Measurements from ENCODE around the gene CLEC16A. TPM values are rescaled to one million over a fixed set of nuclear protein-coding genes. Genes with fewer than 3 reads are reported as not detected.
A peak's percentile ranks its signal among the peaks of the same experiment; 100 is the strongest.

The CLEC16A gene
- total and polyA plus RNA-seq, 2 donors (not counting 1 experiment from before 2014, with no cell fraction given), result 21.9 to 79.5 TPM

GRCh38 chr16:11128211-11129141 lies 184.1 kb downstream of the CLEC16A start:
- WGBS (ENCODE audit: insufficient coverage), result 90% methylated on average over 8 of the region's 9 CpGs
- no peaks in the 10 kb centered on the region for H3K27me3 ChIP-seq (replicated peaks in 1 of 4; ENCODE audit: control extremely low read depth in 1 of 4, control insufficient read depth in 3 of 4, insufficient read depth in 4 of 4, low read length in 3 of 4)
- Mint-ChIP-seq H3K4me1 (peaks cover 7% of the 10 kb centered on the region), H3K4me3 (no peak overlapping the region), H3K27me3 (no peaks in the 10 kb centered on the region), H3K9me3 (ENCODE audit: insufficient read depth) (no peaks in the 10 kb centered on the region), H3K27ac (peak overlapping the region; percentile 11)
- peaks cover 10% of the 10 kb centered on the region for H4K20me1 ChIP-seq (ENCODE audit: control insufficient read depth, insufficient read depth, low read length, poor library complexity, severe bottlenecking)
- DNase-seq (no peak), ATAC-seq (ENCODE audit: low read depth) (no peak)
- H3K9ac ChIP-seq (ENCODE audit: low read length), result no peak overlapping the region
- no peak overlapping the region for H3K4me3 ChIP-seq (ENCODE audit: control extremely low read depth in 1 of 5, extremely low read depth in 1 of 5, insufficient read depth in 1 of 5, low read depth in 2 of 5, low read length in 4 of 5)
- CTCF ChIA-PET, result no interaction called here
- H3K4me2 ChIP-seq (replicated peaks; ENCODE audit: low read depth, low read length, poor library complexity, severe bottlenecking), result no peak overlapping the region
- no peak overlapping the region for H3K27ac ChIP-seq (ENCODE audit: low read length in 2 of 2)
- H3K79me2 ChIP-seq (ENCODE audit: control insufficient read depth, insufficient read depth, low read length), result no peaks in the 10 kb centered on the region
- POLR2A ChIA-PET, result no interaction called here
- TF ChIP-seq CTCF (IDR thresholded peaks at IDR 0.05), result no peak
- no peak for TF ChIP-seq EZH2 (IDR thresholded peaks at IDR 0.05; ENCODE audit: borderline replicate concordance, insufficient read depth, low read depth, low read length, poor library complexity, severe bottlenecking)
- H3K4me1 ChIP-seq (ENCODE audit: control insufficient read depth in 2 of 2, insufficient read depth in 2 of 2, low read length in 2 of 2), result no peaks in the 10 kb centered on the region
- peaks cover 0 to 60% of the 10 kb centered on the region in 2 experiments for H3K36me3 ChIP-seq (replicated peaks in 1 of 2; ENCODE audit: control extremely low read depth in 1 of 2, control insufficient read depth in 1 of 2, extremely low read depth in 1 of 2, insufficient read depth in 2 of 2, low read length in 1 of 2)
- intact Hi-C loops (cut with micrococcal nuclease), result no loop called here
- H2AFZ ChIP-seq (ENCODE audit: insufficient read depth, low read depth, low read length, poor library complexity, severe bottlenecking), result no peak overlapping the region
- no peaks in the 10 kb centered on the region for H3K9me3 ChIP-seq (ENCODE audit: control extremely low read depth in 1 of 3, control insufficient read depth in 2 of 3, insufficient read depth in 1 of 3, low read length in 2 of 3)

GRCh38 chr16:11129378-11129781 lies 185.0 kb downstream of the CLEC16A start:
- Mint-ChIP-seq H3K27me3 (no peaks in the 10 kb centered on the region), H3K9me3 (ENCODE audit: insufficient read depth) (no peaks in the 10 kb centered on the region), H3K4me1 (peaks cover 7% of the 10 kb centered on the region), H3K4me3 (no peak overlapping the region), H3K27ac (no peak overlapping the region)
- Histone ChIP-seq H3K9ac (ENCODE audit: low read length) (no peak overlapping the region), H3K4me2 (replicated peaks; ENCODE audit: low read depth, low read length, poor library complexity, severe bottlenecking) (no peak overlapping the region), H3K9me3 (ENCODE audit: control extremely low read depth in 1 of 3, control insufficient read depth in 2 of 3, insufficient read depth in 1 of 3, low read length in 2 of 3) (no peaks in the 10 kb centered on the region), H3K79me2 (ENCODE audit: control insufficient read depth, insufficient read depth, low read length) (no peaks in the 10 kb centered on the region), H4K20me1 (ENCODE audit: control insufficient read depth, insufficient read depth, low read length, poor library complexity, severe bottlenecking) (peaks cover 10% of the 10 kb centered on the region), H2AFZ (ENCODE audit: insufficient read depth, low read depth, low read length, poor library complexity, severe bottlenecking) (no peak overlapping the region), H3K4me3 (ENCODE audit: control extremely low read depth in 1 of 5, extremely low read depth in 1 of 5, insufficient read depth in 1 of 5, low read depth in 2 of 5, low read length in 4 of 5) (no peak overlapping the region), H3K27ac (ENCODE audit: low read length in 2 of 2) (no peak overlapping the region), H3K4me1 (ENCODE audit: control insufficient read depth in 2 of 2, insufficient read depth in 2 of 2, low read length in 2 of 2) (no peaks in the 10 kb centered on the region), H3K27me3 (replicated peaks in 1 of 4; ENCODE audit: control extremely low read depth in 1 of 4, control insufficient read depth in 3 of 4, insufficient read depth in 4 of 4, low read length in 3 of 4) (no peaks in the 10 kb centered on the region), H3K36me3 (replicated peaks in 1 of 2; ENCODE audit: control extremely low read depth in 1 of 2, control insufficient read depth in 1 of 2, extremely low read depth in 1 of 2, insufficient read depth in 2 of 2, low read length in 1 of 2) (peaks cover 0 to 54% of the 10 kb centered on the region in 2 experiments)
- CTCF ChIA-PET, result no interaction called here
- WGBS (ENCODE audit: insufficient coverage), result 100% methylated on average over 1 of the region's 4 CpGs
- DNase-seq, result no peak
- no peak for TF ChIP-seq CTCF (IDR thresholded peaks at IDR 0.05)
- no peak for TF ChIP-seq EZH2 (IDR thresholded peaks at IDR 0.05; ENCODE audit: borderline replicate concordance, insufficient read depth, low read depth, low read length, poor library complexity, severe bottlenecking)
- no peak for ATAC-seq (ENCODE audit: low read depth)
- POLR2A ChIA-PET, result no interaction called here
- intact Hi-C loops (cut with micrococcal nuclease), result no loop called here
